ENCODE data around the gene DIAPH2.

DIAPH2 gene

DNA sequence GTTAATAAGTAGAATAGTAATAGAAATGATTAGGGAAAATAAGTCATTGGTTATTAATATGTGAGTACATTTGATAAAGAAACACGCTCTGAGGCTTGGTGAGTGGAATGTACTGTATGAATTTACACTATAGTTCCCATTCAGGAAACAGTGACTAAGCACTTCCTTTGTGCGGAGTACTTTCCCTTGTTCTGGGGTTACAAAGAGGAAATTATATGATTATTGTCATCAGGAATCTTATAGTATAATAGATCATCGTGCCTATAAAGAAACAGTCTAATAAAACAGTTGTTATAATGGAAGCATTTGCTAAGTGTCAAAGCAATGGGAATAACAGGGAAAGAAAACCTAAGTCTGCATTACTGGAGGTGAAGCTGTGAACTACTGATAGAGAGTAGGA lies 337.0 kb downstream of the DIAPH2 start:
- no peaks in the 10 kb centered on the region for H3K9me3 ChIP-seq (ENCODE audit: control insufficient read depth, insufficient read depth, low read depth, low read length)
- no peaks in the 10 kb centered on the region for H3K4me1 ChIP-seq (ENCODE audit: control insufficient read depth, insufficient read depth, low read length)
- no peak overlapping the region for H3K27ac ChIP-seq (ENCODE audit: extremely low read depth, low read depth, low read length)
- ChIA-PET CTCF (no interaction called here), POLR2A (no interaction called here)
- no peaks in the 10 kb centered on the region for H3K36me3 ChIP-seq (ENCODE audit: control insufficient read depth in 2 of 2, insufficient read depth in 1 of 2, low read length in 2 of 2)
- H3K4me3 ChIP-seq (ENCODE audit: low read depth, low read length), result no peak overlapping the region
- TF ChIP-seq, protein P1, sequence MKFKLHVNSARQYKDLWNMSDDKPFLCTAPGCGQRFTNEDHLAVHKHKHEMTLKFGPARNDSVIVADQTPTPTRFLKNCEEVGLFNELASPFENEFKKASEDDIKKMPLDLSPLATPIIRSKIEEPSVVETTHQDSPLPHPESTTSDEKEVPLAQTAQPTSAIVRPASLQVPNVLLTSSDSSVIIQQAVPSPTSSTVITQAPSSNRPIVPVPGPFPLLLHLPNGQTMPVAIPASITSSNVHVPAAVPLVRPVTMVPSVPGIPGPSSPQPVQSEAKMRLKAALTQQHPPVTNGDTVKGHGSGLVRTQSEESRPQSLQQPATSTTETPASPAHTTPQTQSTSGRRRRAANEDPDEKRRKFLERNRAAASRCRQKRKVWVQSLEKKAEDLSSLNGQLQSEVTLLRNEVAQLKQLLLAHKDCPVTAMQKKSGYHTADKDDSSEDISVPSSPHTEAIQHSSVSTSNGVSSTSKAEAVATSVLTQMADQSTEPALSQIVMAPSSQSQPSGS (tag by site-specific recombination; IDR thresholded peaks at IDR 0.05; ENCODE audit: low read depth), result no peak
- TF ChIP-seq, protein P2, sequence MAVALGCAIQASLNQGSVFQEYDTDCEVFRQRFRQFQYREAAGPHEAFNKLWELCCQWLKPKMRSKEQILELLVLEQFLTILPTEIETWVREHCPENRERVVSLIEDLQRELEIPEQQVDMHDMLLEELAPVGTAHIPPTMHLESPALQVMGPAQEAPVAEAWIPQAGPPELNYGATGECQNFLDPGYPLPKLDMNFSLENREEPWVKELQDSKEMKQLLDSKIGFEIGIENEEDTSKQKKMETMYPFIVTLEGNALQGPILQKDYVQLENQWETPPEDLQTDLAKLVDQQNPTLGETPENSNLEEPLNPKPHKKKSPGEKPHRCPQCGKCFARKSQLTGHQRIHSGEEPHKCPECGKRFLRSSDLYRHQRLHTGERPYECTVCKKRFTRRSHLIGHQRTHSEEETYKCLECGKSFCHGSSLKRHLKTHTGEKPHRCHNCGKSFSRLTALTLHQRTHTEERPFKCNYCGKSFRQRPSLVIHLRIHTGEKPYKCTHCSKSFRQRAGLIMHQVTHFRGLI (tag by site-specific recombination; IDR thresholded peaks at IDR 0.05), result no peak
- TF ChIP-seq GLIS2 (tag by site-specific recombination; IDR thresholded peaks at IDR 0.05), result no peak
- TF ChIP-seq ZNF239 (tag by site-specific recombination; IDR thresholded peaks at IDR 0.05), result no peak
- TF ChIP-seq ZBTB20 (tag by site-specific recombination; IDR thresholded peaks at IDR 0.05), result no peak
- no peak for TF ChIP-seq PRDM1 (tag by site-specific recombination; IDR thresholded peaks at IDR 0.05)
- TF ChIP-seq ZNF121 (tag by site-specific recombination; IDR thresholded peaks at IDR 0.05), result no peak

DNA sequence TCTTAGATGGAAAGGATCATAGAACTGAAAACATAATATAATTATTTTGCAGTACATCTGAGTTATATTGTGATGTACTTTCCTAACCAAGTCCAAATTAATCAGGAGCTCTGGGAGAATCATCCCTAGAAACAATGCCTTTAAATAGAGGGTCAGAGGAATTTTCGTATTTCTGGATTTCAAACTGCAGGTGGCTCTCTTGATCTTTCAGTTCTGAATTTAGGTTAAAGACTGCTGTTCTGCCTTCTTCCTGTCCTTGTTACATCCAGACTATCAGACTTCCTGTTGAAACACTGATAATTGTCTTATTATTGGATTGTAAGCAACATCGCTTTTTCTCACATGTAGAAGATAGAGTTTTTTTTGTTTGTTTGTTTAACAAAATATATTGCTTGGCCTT lies 341.8 kb downstream of the DIAPH2 start:
- CTCF ChIA-PET, result no interaction called here
- Histone ChIP-seq H3K36me3 (ENCODE audit: control insufficient read depth in 2 of 2, insufficient read depth in 1 of 2, low read length in 2 of 2) (no peaks in the 10 kb centered on the region), H3K4me3 (ENCODE audit: low read depth, low read length) (no peak overlapping the region), H3K4me1 (ENCODE audit: control insufficient read depth, insufficient read depth, low read length) (no peaks in the 10 kb centered on the region), H3K27ac (ENCODE audit: extremely low read depth, low read depth, low read length) (no peak overlapping the region), H3K9me3 (ENCODE audit: control insufficient read depth, insufficient read depth, low read depth, low read length) (no peaks in the 10 kb centered on the region)
- TF ChIP-seq, protein P3, sequence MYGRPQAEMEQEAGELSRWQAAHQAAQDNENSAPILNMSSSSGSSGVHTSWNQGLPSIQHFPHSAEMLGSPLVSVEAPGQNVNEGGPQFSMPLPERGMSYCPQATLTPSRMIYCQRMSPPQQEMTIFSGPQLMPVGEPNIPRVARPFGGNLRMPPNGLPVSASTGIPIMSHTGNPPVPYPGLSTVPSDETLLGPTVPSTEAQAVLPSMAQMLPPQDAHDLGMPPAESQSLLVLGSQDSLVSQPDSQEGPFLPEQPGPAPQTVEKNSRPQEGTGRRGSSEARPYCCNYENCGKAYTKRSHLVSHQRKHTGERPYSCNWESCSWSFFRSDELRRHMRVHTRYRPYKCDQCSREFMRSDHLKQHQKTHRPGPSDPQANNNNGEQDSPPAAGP (tag by site-specific recombination; IDR thresholded peaks at IDR 0.05), result no peak
- TF ChIP-seq ZNF654 (tag by site-specific recombination; IDR thresholded peaks at IDR 0.05; ENCODE audit: low read depth), result peak; percentile 7; the same call in 1 of the 2 replicates
- POLR2A ChIA-PET, result interaction anchor here (0.5 kb wide), 1 partner anchor 402 kb away, joined by 4 read pairs; no protein-coding TSS in a partner anchor

DNA sequence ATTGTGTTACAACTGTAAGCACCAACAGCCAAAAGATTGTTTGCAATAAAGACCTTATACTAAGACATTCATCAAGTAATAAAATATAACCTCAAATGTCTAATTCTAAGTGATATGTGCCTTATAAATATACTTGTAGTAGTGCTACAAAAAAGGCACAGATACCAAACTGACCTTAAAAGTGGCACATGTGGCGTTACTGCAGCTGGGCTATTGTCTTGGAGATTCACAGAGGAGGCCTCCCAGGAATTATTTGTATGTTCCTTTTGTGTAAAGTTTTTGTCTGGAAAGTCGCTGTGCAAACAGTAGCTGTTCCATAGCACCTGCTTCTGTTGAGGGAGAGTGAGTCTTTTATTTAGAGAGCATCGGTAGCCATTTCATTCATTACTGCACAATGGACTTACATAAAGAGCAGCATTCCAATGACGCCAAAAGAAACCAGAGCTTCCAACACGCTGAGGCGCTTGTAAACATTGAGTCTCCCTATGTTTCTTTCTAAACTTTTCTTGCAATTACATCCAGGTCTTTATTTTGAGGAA lies 342.8 kb downstream of the DIAPH2 start:
- Histone ChIP-seq H3K36me3 (ENCODE audit: control insufficient read depth in 2 of 2, insufficient read depth in 1 of 2, low read length in 2 of 2) (no peaks in the 10 kb centered on the region), H3K4me3 (ENCODE audit: low read depth, low read length) (no peak overlapping the region), H3K9me3 (ENCODE audit: control insufficient read depth, insufficient read depth, low read depth, low read length) (no peaks in the 10 kb centered on the region), H3K27ac (ENCODE audit: extremely low read depth, low read depth, low read length) (no peak overlapping the region), H3K4me1 (ENCODE audit: control insufficient read depth, insufficient read depth, low read length) (no peaks in the 10 kb centered on the region)
- CTCF ChIA-PET, result no interaction called here
- no peak for TF ChIP-seq ZNF629 (tag by site-specific recombination; IDR thresholded peaks at IDR 0.05)
- no peak for TF ChIP-seq ZNF211 (tag by site-specific recombination; IDR thresholded peaks at IDR 0.05; ENCODE audit: low read depth)
- TF ChIP-seq, protein P4, sequence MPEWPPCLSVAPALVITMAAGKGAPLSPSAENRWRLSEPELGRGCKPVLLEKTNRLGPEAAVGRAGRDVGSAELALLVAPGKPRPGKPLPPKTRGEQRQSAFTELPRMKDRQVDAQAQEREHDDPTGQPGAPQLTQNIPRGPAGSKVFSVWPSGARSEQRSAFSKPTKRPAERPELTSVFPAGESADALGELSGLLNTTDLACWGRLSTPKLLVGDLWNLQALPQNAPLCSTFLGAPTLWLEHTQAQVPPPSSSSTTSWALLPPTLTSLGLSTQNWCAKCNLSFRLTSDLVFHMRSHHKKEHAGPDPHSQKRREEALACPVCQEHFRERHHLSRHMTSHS (tag by site-specific recombination; IDR thresholded peaks at IDR 0.05), result no peak
- TF ChIP-seq ZNF302 (tag by site-specific recombination; IDR thresholded peaks at IDR 0.05; ENCODE audit: low read depth), result no peak
- TF ChIP-seq ZNF121 (tag by site-specific recombination; IDR thresholded peaks at IDR 0.05), result no peak
- TF ChIP-seq KLF16 (tag by site-specific recombination; IDR thresholded peaks at IDR 0.05), result no peak
- no peak for TF ChIP-seq RBAK (tag by site-specific recombination; IDR thresholded peaks at IDR 0.05)
- TF ChIP-seq ZBTB1 (tag by site-specific recombination; IDR thresholded peaks at IDR 0.05), result no peak
- TF ChIP-seq ZNF654 (tag by site-specific recombination; IDR thresholded peaks at IDR 0.05; ENCODE audit: low read depth), result no peak
- TF ChIP-seq, protein P5, sequence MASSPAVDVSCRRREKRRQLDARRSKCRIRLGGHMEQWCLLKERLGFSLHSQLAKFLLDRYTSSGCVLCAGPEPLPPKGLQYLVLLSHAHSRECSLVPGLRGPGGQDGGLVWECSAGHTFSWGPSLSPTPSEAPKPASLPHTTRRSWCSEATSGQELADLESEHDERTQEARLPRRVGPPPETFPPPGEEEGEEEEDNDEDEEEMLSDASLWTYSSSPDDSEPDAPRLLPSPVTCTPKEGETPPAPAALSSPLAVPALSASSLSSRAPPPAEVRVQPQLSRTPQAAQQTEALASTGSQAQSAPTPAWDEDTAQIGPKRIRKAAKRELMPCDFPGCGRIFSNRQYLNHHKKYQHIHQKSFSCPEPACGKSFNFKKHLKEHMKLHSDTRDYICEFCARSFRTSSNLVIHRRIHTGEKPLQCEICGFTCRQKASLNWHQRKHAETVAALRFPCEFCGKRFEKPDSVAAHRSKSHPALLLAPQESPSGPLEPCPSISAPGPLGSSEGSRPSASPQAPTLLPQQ (tag by site-specific recombination; IDR thresholded peaks at IDR 0.05), result no peak
- no peak for TF ChIP-seq MEIS1 (CRISPR knock-in tag; IDR thresholded peaks at IDR 0.05; ENCODE audit: borderline replicate concordance)
- TF ChIP-seq ZEB2 (tag by site-specific recombination; IDR thresholded peaks at IDR 0.05), result no peak
- TF ChIP-seq ZNF660 (tag by site-specific recombination; IDR thresholded peaks at IDR 0.05), result no peak
- TF ChIP-seq ZFP37 (tag by site-specific recombination; IDR thresholded peaks at IDR 0.05), result no peak
- no peak for TF ChIP-seq ZNF404 (tag by site-specific recombination; IDR thresholded peaks at IDR 0.05)
- no peak for TF ChIP-seq SP7 (tag by site-specific recombination; IDR thresholded peaks at IDR 0.05)
- no peak for TF ChIP-seq ZNF10 (tag by site-specific recombination; IDR thresholded peaks at IDR 0.05)
- TF ChIP-seq ZFP41 (tag by site-specific recombination; IDR thresholded peaks at IDR 0.05; ENCODE audit: borderline replicate concordance), result no peak
- no peak for TF ChIP-seq ZNF791 (tag by site-specific recombination; IDR thresholded peaks at IDR 0.05)
- no peak for TF ChIP-seq ZNF701 (tag by site-specific recombination; IDR thresholded peaks at IDR 0.05)
- POLR2A ChIA-PET, result no interaction called here

All from HEK293 (cell line).